HCT116 (cell line): ENCODE data around the gene SERINC5.

Source experiments
- CEBPB ChIP-seq: IDR thresholded peaks from 2 replicates; pipeline ENCODE4 v1.6.1; 2012; ENCODE audit warnings: low read depth
- EZH2 ChIP-seq: fragments of 200-600 bp; sonication (generic); IDR thresholded peaks from 2 replicates; pipeline ENCODE4 v1.6.1; 2017; ENCODE audit warnings: antibody characterized with exemption, mixed run types
- POLR2AphosphoS5 ChIP-seq: IDR thresholded peaks from 2 replicates; pipeline ENCODE4 v1.6.1; 2011; ENCODE audit warnings: mild to moderate bottlenecking, low read depth, low read length, moderate library complexity
- RAD21 ChIP-seq: IDR thresholded peaks from 2 replicates; pipeline ENCODE4 v1.6.1; 2012; ENCODE audit warnings: low read depth, mild to moderate bottlenecking
- SP1 ChIP-seq: IDR thresholded peaks from 2 replicates; pipeline ENCODE4 v1.6.1; 2012; ENCODE audit warnings: low read depth
- TCF7L2 ChIP-seq: IDR thresholded peaks from 2 replicates; pipeline ENCODE4 v1.7.0; 2011; ENCODE audit warnings: borderline replicate concordance, inconsistent platforms; ENCODE audit not compliant: insufficient read depth, insufficient read length; ENCODE audit errors: extremely low read depth
- YY1 ChIP-seq: IDR thresholded peaks from 2 replicates; pipeline ENCODE4 v1.6.1; 2011; ENCODE audit warnings: low read length, low read depth, moderate library complexity, mild to moderate bottlenecking; ENCODE audit not compliant: insufficient replicate concordance; ENCODE audit errors: extremely low read depth
- TF ChIP-seq, protein P1 (sequence below), 3 experiments: fragments of 200-600 bp in 1 of 3; sonication (generic) in 1 of 3; IDR thresholded peaks in 2 of 3; conservative IDR thresholded peaks in 1 of 3; 2 replicates each; pipeline ENCODE4 v1.5.1; 2012 to 2017; ENCODE audit warnings: low read depth in 2 of 3, low read length in 2 of 3, antibody characterized with exemption in 1 of 3, borderline replicate concordance in 1 of 3, control low read depth in 1 of 3, mild to moderate bottlenecking in 1 of 3, mixed read lengths in 1 of 3, mixed run types in 1 of 3, moderate library complexity in 1 of 3; ENCODE audit not compliant: insufficient read depth in 1 of 3
- TF ChIP-seq, protein P2 (sequence below): IDR thresholded peaks from 2 replicates; pipeline ENCODE4 v1.6.1; 2012; ENCODE audit warnings: low read depth
- TF ChIP-seq, protein P3 (sequence below): IDR thresholded peaks from 2 replicates; pipeline ENCODE4 v1.6.1; 2012
- TF ChIP-seq, protein P4 (sequence below): IDR thresholded peaks from 2 replicates; pipeline ENCODE4 v1.6.1; 2012

DNA sequence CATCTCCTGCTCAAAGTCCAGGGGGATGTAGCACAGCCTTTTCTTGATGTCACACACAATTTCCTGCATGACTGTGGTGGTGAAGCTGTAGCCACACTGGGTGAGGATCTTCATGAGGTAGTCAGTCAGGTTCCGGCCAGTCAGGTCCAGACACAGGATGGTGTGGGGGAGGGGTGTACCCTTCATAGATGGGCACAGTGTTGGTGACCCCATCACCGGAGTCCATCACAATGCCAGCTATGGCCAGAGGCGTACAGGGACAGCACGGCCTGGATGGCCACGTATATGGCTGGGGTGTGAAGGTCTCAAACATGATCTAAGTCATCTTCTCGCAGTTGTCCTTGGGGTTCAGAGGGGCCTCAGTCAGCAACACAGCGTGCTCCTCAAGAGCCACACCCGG, 44.3 kb upstream of the SERINC5 start:
- TF ChIP-seq, protein P1, sequence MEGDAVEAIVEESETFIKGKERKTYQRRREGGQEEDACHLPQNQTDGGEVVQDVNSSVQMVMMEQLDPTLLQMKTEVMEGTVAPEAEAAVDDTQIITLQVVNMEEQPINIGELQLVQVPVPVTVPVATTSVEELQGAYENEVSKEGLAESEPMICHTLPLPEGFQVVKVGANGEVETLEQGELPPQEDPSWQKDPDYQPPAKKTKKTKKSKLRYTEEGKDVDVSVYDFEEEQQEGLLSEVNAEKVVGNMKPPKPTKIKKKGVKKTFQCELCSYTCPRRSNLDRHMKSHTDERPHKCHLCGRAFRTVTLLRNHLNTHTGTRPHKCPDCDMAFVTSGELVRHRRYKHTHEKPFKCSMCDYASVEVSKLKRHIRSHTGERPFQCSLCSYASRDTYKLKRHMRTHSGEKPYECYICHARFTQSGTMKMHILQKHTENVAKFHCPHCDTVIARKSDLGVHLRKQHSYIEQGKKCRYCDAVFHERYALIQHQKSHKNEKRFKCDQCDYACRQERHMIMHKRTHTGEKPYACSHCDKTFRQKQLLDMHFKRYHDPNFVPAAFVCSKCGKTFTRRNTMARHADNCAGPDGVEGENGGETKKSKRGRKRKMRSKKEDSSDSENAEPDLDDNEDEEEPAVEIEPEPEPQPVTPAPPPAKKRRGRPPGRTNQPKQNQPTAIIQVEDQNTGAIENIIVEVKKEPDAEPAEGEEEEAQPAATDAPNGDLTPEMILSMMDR (IDR thresholded peaks at IDR 0.05 in 2 of 3, conservative IDR thresholded peaks at IDR 0.05 in 1 of 3; ENCODE audit: borderline replicate concordance in 1 of 3, insufficient read depth in 1 of 3, low read depth in 2 of 3, low read length in 2 of 3), result no peak
- TF ChIP-seq RAD21 (no peak), SP1 (no peak), POLR2AphosphoS5 (no peak), YY1 (no peak), EZH2 (no peak), TCF7L2 (no peak), CEBPB (no peak)
- TF ChIP-seq, protein P2, sequence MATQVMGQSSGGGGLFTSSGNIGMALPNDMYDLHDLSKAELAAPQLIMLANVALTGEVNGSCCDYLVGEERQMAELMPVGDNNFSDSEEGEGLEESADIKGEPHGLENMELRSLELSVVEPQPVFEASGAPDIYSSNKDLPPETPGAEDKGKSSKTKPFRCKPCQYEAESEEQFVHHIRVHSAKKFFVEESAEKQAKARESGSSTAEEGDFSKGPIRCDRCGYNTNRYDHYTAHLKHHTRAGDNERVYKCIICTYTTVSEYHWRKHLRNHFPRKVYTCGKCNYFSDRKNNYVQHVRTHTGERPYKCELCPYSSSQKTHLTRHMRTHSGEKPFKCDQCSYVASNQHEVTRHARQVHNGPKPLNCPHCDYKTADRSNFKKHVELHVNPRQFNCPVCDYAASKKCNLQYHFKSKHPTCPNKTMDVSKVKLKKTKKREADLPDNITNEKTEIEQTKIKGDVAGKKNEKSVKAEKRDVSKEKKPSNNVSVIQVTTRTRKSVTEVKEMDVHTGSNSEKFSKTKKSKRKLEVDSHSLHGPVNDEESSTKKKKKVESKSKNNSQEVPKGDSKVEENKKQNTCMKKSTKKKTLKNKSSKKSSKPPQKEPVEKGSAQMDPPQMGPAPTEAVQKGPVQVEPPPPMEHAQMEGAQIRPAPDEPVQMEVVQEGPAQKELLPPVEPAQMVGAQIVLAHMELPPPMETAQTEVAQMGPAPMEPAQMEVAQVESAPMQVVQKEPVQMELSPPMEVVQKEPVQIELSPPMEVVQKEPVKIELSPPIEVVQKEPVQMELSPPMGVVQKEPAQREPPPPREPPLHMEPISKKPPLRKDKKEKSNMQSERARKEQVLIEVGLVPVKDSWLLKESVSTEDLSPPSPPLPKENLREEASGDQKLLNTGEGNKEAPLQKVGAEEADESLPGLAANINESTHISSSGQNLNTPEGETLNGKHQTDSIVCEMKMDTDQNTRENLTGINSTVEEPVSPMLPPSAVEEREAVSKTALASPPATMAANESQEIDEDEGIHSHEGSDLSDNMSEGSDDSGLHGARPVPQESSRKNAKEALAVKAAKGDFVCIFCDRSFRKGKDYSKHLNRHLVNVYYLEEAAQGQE, result no peak
- TF ChIP-seq, protein P3, sequence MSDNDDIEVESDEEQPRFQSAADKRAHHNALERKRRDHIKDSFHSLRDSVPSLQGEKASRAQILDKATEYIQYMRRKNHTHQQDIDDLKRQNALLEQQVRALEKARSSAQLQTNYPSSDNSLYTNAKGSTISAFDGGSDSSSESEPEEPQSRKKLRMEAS, result no peak
- TF ChIP-seq, protein P4, sequence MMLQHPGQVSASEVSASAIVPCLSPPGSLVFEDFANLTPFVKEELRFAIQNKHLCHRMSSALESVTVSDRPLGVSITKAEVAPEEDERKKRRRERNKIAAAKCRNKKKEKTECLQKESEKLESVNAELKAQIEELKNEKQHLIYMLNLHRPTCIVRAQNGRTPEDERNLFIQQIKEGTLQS, result no peak
